NCI-H2196 treated with DMSO at 0.1 percent for 48 hours (cell line): Measurements from ENCODE around the gene CLRN1.

Experiments used
- DNase-seq: peaks from one replicate; lab custom pipeline; 2025; ENCODE audit not compliant: unreplicated experiment; lab: John Stamatoyannopoulos, UW

CLRN1 gene

DNA sequence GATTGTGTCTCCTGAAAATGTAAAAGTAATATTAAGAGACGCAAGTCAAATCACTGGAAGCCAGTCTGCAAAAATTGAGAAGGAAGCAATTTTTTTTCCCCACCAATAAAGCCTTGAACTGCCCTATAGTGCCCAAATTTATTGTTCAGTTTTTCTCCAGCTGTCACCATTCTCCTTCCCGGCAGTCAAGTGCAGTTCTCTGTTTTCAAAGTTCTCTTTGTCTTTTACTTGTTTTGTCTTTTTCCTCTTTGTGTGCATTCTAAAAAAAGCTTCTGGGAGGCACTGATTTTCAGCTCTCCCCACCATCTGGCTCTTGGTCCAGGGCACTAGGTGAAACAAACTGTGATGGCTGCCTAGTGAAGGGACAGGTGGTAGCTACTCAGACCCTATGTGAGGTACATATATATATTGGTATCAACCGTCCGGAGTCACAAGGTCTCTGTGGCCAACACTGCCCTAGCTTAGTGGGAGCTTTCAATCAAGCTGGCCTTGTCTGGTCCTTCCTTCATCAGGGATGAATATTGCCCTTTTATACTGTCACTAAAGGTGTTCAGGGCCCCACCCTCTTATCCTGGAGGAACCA is 6.1 kb upstream of the CLRN1 start:
- DNase-seq, result no peak

DNA sequence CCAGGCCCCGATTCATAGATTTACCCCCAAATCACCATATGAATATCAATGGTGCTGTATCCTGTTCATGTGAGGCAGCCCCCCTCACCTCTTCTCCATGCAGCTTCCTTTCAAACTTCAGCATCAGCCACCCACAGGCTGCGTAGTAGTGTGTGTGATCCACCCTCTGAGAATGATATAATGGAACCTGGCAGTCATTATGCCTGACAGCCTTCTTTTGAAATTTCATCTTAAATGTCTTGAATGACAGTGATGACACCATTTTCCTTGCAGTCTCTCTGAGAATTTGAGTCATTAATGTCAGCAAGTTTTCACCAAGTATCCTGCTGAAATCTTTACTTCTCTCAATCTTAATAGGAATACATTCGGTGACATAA is 3.5 kb upstream of the CLRN1 start:
- DNase-seq, result no peak

DNA sequence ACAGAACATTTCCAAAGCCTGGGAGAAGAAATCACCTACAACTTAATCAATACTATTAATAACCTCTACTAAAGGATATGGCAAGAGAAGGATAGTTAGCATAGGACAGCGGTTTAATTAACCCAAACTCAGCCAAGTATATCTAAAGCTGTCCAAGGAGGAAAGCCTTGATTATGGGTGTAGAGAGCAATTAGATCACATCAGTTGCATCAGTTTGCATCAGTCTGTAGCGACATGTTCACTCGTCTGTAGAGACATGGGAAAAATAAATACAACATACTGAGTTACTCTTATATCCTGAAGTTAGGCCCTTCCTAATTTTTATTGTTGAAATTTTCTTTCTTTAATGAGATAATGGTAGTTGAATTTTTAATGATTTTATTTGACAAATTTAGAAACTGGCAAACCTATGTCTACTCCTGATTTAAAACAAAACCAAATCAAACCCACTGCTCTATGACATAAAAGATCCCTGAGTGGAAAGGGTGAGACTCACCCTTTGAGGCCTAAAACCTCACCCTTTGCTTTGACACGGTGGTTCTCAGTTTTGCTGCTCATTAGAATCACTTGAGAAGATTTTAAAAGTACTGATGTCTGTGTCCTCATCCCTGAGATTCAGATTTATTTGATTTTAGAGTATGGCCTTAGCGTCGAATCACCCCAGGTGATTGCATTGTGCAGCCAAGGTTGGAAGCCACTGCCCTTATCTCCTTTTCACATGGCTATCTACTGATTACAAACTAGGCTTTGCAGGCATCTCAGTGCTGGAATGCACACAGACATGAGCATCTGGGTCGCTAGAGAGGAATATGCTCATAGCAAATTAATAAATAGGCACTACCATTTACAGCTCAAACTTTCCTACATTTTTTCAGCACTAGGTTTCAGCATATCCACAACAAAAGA is 2.8 kb upstream of the CLRN1 start:
- DNase-seq, result no peak

DNA sequence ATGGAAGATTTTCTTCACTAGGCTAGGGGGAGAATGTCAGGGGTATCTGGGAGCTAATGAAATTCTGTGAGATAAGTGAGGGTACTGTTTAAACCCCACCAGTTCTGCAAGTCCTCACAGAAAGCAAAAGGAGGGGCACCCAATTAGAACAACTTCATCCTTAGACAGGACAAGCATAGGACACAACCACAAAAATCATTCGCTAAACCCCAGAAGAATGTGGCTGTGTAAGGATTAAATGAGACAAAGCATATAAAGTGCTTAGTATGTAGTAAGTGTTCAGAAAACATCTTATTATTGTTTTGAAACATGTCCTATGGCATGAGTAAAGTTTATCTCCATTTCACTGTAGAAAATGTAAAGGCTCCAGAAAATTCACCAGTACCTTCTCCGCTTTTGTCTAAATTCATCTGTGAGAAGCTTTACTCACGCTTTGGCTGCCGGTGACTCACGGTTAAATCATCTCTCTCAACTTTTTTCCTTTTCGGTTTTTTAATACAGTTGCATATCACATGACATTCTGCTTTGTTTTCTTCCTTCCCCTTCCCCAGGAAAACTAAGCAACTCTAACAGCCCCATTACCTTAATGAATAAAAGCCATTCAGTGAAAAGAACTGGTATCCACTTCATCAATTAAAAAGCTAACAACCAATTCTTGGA is 1.7 kb downstream of the CLRN1 start:
- no peak for DNase-seq

DNA sequence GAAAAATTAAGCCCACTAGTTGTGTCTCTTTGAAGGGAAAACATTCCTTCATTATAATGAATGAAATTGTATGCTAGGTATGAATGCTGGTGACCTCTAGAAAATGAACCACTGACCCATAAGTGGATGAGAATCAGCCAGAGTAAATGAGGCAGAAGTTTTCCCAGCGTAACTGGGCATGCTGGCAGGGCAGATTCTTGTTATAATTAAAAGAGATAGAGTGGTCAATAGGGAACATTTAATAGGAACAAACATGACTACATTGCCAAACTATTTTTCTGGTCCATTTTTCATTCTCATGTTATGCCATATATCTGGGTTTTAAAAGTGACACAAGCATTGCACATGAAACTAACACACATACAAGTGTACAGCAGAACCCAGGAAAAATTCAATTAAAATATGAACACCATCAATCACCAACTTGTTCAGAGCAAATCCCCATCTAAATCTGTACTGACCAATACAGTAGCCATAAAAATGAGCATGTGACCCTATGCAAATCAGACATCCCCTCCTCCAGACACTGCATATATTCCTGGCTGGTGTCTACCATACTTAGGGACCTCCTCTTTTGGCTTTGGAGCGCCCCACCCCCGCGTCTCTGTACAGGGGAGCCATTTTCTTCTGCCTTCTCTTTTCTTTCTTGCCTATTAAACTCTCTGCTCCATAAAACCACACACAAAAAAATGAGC is 4.0 kb downstream of the CLRN1 start:
- DNase-seq, result no peak

DNA sequence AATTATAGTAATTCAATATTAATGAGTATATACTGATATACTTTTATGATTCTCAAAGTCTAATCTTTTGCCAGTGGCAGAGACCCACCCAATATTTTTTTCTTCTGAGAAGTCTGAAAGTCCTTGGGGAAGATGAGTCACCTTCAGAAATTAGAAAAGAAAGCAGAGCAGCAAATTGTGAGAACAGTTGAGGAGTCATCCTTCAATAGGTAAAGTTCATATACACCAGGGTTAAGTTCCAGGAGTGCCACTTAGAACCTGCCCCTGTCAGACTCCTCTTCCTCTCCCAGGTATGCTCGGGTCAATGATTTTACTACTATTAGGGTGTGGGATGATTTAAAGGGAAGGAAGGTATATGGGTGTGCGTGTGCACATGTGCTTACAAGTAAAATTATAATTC is 7.1 kb downstream of the CLRN1 start:
- no peak for DNase-seq

DNA sequence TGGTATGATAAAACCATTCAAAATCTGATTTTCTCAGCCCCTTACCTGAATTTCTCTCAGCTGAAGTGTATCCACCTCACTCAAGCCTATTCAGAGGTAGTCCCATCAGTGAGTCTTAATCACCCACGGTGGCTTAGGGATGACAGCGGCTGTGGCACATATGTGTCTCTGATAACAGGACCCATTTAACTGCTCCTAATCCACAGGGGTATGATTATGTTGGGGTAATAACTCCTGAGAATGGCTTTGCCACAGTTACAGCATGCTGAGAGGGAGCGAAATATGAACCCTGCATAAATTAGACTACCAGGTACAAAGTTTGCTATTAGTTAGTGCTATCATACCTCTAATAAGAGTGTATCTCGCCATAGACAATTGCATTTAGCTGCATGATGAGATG is 10.6 kb downstream of the CLRN1 start:
- no peak for DNase-seq

DNA sequence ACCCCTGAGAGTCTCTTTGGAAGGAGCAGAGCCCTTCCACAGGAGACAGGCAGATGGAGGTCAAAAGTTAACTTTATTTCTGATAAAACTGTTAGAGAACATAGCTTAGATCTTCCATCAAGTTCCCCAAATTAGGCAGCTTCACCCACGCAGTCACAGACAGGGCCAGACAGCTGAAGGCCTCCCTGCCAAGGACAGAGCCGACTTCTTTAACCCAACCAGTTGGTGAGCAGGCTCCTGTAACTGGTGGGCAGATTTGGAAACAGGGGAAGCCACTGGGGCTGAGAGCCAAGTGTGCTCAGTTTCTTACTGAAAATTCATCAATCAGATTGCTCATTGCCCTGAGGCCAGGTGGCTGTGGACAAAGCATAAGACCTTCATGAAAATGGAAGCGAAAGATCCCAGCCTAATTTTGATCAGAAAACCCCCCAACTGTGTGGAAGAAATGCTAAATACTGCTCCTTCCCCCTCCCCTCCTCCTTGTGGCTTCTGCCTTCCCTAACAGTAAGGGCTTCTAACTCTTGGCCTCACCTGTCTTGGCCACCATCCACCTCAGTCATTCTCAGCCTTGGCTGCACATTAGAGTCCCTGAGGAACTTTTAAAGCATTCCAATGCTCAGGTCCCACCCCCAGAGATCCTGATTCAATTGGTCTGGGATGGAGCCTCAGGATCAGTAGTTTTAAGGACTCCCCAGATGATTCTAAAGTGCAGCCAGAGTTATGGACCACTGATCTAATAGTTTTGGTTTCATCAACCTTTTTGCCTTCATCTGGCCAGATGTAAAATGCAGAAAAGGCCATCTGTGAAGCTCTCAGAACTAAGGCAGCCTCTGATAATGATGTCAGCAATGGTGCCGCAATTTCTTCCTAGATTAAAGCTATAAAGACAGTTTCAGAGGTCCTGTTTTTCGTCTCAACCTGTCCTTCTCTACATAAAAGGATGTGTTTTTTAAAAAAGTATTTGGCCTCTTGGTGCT is 11.5 kb downstream of the CLRN1 start:
- no peak for DNase-seq

DNA sequence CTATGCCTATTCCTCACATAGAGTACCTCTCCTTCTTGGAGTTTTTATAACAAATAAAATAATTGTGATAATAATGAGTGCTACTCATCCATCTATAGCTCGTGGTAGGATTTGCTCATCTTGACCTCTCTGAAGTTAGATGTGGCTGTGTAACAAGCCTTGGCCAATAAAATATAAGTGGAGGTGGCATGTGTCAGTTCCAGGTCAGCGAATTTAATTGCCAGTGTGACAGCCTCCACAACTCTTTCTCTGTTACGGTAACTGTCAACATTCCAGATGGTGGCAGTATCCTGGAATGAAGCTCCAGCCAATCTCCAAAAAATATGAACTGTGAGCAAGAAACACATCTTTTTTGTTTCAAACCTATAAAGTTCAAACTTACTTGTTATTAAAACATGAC is 13.8 kb downstream of the CLRN1 start:
- no peak for DNase-seq

DNA sequence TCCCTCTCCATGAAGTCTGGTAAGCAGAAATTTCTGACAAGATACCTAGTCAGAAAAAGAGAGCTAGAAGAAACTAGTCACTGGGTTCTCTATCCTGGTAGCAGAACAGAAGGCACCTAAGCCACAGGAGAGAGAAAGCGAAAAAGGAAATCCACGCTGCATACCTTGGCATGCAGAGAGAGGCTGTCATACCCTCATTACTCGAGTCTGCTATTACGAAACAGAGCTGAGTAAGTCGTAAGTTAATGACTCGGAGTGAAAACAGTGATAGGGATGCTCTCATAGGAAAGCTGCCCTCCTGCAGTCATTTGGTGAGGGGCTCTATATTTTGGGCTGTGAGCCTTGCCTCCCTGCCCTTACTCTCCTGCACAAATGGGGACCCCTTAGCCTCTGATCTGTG is 16.2 kb downstream of the CLRN1 start:
- DNase-seq, result no peak

DNA sequence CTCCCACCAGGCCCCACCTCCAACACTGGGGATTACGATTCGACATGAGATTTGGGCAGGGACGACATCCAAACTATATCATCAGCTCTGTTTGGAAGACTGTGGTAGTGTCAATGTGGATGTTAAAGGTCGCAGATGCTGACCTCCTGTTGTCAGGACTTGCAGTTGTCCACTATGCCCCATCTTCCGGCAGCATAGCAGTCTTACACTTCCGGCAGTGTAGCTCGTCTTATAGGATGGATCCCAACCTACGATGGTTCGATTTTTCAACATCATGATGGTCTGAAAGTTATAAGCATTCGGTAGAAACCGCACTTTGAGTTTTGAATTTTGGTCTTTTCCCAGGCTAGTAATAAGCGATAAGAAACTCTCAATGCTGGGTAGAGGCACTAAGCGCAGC is 20.6 kb downstream of the CLRN1 start:
- DNase-seq, result no peak

DNA sequence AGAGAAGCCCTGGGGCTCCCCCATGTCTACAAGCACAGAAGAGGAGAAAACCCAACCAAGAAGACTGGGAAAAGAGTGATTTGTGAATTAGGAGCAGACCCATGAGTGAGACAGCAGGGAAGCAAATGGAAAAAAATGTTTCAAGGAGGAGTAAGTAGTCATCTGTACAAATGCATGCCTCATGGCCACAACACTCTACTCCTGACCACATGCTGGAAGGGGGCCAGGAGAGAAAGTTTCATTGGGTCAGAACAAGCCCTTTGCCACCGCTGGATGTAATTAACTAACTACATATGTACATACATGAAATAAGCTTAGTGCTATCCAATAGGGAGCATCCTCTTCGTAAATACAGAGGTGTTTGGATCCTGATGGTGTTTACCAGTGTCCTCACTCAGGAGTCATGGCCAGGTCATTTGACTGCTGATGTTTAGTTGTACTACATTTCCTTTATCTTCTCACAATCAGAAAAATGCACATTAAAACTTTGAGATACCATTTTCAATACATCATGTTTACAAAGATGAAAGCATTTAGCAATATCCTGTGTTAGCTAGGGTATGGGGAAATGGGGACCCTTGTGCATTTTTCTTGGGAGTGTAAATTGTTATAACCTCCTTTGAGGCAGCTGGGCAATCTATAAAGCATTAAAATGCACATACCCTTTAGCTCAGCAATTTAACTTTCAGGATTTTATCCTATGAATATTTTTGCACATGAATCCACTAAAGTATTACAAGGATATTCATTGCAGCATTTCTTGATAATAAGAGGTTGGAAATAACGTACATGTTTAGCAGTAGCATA is 27.1 kb downstream of the CLRN1 start:
- no peak for DNase-seq

DNA sequence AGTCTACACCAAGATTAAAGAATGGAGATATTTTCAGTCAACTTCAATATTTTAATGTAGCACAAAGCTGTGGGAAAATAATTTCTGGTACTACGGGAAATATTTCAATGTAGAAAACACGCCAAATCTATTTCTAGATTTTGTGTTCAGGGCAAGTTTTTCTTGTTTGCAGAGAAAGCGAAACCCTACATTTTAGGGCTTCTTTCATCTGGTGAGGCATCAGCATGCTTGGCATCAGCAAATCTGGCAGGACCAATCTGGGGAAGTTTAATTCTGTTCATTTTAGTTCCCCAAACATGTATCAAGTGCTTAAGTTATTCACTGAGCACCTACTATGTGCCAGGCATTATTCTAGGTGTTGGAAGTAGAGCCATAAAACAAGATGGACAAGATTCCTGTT is 30.3 kb downstream of the CLRN1 start:
- DNase-seq, result no peak

DNA sequence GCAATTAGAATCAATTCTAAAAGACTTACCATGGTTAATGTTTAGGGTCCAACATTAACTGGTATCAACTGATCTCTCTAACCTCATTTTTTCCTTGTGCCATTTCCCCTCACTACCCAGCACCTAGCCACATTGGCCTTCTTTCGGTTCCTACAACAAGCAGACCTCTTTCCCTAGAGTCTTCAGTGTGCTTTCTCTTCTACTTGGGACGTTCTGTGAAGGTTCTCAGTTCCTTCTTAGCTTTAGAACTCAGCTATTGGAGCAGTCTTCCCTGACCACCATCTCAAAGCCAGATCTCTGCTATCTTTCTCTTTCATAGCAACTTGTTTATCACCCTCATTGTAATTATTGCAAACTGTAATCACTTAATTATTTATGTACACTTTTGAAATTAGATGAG is 35.8 kb downstream of the CLRN1 start:
- DNase-seq, result no peak

DNA sequence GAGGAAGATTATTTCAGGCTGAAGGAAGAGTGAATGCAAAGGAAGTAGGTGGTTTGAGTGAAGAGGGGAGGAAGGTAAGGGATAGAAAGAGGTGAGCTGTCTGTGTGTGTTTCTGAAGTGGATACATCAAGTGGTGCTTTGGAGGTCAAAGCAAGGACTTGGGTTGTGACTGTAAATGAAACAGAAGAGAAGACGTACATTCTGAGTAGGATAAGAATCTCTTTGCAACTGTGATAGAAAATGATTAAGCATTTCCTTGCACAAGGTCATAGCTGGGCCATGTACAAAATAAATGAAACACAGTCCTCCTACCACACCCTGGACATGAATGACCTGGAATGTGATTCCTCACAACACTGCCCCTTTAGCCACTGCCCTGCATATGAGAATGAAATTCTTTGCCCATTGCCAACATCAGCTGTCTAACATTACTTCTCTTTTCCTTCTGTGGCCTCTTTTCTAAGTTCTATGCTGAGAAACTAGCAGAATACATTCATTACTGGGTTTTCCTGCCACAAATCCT is 39.0 kb downstream of the CLRN1 start:
- no peak for DNase-seq

DNA sequence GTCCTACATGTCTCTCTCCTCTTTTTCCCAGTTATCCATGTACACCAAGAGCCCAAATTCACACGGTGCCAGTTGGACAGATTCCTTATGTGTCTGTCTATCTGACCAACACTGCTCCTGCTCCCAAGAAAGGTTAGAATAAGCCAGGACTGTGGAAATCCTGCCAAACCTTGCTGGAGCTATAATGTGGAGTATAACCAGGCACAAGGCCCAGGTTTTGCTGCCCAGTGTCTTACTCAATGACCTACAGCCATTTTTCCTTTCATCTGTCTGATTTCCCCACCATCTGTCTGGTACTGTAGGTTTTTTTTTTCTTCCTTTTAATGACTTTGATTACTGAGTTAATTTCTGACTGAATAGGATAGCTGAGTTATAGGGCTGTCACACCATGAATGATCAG is 40.8 kb downstream of the CLRN1 start:
- no peak for DNase-seq

DNA sequence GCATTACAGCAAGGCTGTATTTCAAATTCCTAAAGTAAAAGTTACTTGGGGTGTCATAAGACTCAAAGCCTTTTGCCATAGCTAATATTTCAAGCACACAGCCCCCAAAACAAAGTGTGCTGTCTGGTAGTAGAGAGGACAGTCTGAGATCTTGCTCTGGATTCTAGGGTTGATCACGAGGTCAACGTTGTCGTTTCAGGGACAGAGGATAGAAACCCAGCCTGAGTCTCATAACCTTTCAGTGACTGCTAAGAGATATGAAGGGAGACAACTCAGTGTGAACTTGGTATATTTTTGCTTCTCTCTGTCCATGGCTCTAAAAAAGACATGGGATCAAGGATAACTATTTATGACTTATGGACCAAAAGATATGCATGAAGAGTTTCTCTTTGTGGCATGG is 41.7 kb downstream of the CLRN1 start:
- DNase-seq, result no peak

DNA sequence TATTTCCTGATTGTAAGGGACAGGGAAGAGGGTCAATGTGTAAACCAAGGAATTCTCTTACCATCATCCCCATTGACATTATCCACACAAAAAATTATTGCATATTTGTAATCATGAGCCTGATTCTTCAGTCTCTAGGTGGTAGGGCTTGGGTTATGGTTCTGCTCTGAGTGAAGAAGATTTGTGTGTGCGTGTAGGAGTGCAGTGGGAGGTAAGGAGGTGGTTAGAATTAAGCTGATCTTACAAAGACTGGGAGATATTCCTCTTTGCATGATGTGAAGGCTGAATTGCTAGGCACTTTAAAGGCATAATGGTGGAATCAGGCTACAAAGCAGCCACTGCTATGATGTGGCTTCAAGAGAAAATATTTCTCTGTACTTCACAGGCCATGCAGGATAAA is 44.3 kb downstream of the CLRN1 start:
- DNase-seq, result no peak

DNA sequence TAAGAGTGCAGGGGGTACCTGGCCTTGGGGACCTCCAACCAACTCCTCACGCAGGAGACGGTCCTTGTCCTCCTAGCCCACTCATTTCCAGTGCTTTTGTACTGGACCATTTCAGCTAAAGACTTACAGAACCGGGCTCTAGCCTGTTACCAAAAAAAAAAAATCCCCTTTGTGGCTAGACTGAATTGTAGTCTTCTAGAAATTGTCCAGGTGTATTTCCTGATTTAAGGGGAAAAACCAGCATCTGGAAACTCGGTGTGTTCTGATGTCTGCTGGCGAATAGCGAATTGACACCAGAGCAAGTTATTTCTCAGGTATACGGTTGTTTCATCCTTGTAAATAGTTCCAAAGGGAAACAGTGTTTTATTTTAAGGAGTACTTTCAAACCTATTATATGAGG is 46.2 kb downstream of the CLRN1 start:
- DNase-seq, result no peak
